Adrenal gland (tissue), 5 donors: ENCODE data around the gene AHRR.

Experiments used
- POLR2A ChIP-seq, 2 donors: fragments of 450-650 bp; IDR thresholded peaks; one replicate each; pipeline ENCODE4 v1.6.1; 2017; ENCODE audit warnings: antibody characterized with exemption in 2 of 2, mild to moderate bottlenecking in 2 of 2, moderate library complexity in 1 of 2
- TF ChIP-seq, protein P1 (sequence below), 6 experiments: fragments of 450-650 bp in 4 of 6; fragments of 200-600 bp in 2 of 6; sonication (generic) in 1 of 6; IDR thresholded peaks; 1 replicate in 5 of 6; 2 replicates in 1 of 6; pipeline versions ENCODE4 v1.5.1 to v1.8.0; 2016 to 2021; ENCODE audit warnings: antibody characterized with exemption in 6 of 6, mild to moderate bottlenecking in 2 of 6, moderate library complexity in 1 of 6
- donor health status: DM: no; HTN: no; CAD: no.

DNA sequence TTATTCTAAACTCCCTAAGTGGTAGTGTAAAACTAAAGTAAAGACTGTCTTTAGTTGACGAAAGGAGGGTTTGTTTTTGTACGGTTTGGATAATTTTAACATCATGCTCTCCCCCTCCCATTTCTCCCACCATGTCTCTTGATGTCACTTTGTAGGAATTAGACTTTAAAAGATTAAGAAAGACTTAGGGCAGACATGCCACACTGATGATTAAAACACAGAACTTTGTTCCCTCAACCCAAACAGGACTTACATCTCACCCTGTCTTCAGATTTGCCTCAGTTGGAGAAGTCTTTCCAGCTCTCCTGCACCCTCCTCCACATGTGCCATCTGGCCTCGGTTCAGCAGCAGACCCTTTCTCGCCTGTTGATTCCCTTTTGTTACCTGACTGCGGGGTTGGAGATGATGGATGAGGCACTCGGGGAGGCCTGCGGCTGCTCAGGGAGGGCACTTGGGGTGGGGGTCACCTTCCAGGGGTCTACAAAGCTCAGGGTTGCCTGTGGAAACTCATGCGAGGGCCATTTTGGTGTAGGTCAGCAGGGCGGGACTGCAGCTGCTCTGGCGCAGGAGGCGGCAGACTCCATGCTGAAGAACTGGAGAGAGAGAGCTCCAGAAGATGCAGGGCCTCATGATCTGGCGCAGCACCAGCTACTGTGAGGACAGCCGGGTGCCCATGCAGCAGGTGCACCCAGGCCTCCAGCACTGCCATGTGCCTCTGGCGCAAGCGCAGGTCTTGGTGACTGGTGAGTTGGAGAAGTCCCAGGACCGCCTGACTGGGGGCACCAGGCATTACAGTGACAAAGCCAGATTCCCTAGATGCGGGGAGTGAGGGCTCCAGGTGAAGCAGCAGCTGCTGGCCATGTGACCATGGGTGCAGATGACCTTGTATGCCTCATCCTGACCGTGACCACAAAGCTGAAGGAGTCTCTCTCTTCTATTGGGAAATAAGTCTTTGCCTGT, 96.9 kb downstream of the AHRR start:
- TF ChIP-seq, protein P1, sequence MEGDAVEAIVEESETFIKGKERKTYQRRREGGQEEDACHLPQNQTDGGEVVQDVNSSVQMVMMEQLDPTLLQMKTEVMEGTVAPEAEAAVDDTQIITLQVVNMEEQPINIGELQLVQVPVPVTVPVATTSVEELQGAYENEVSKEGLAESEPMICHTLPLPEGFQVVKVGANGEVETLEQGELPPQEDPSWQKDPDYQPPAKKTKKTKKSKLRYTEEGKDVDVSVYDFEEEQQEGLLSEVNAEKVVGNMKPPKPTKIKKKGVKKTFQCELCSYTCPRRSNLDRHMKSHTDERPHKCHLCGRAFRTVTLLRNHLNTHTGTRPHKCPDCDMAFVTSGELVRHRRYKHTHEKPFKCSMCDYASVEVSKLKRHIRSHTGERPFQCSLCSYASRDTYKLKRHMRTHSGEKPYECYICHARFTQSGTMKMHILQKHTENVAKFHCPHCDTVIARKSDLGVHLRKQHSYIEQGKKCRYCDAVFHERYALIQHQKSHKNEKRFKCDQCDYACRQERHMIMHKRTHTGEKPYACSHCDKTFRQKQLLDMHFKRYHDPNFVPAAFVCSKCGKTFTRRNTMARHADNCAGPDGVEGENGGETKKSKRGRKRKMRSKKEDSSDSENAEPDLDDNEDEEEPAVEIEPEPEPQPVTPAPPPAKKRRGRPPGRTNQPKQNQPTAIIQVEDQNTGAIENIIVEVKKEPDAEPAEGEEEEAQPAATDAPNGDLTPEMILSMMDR (IDR thresholded peaks at IDR 0.05): no peak
- TF ChIP-seq POLR2A (IDR thresholded peaks at IDR 0.05): no peak
